SHP77 (cell line): Measurements from ENCODE around the gene BCL11B.

Source experiments
- DNase-seq, 2 experiments: peaks; one replicate each; lab custom pipeline; 2025; lab: John Stamatoyannopoulos, UW

Gene BCL11B

DNA sequence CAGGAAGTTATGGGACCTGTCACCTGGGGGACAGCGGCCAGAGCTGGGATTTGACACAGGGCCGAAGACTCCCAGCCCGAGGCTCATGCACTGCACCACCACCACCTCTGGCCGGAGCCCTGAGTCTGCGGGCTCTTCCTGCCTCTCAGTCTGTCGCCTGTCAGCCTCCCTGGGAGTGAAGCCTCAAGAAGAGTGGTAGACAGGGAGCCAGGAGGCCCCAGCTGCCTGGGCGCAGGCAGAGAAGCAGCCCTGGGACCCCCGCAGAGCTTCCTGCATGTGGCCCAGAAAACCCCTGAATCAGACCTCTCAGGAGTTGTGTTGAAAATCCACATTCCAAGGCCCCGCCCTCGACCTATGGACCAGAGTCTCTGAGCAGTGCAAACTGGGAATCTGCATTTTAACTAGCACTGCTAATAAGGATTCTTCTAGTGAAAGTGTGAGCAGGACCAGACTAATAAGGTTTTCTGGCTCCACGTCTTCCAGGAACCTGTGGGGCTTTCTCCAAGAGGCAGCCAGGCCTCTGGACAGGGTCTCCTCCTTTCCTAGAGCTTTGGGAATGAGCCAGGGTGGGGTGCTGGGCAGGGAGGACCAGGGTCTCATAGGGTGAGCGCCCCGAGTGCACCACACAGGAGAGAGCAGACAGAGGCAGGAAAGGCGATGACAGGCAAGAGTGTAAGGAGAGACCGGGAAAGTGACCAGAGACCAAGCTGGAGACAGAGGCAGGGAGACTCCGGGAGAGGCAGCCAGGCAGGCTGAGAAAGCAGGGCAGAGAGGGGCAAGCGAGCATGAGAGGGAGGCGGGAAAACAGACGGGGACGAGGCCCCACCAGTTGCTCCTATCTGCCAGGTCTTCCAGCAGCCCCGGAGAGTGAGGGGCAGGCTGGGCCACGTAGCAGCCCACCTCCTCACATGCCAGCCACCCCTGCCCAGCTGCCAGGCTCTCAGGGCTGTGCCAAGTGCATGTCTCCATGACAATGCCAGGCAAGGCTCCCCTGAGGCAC is 112.4 kb downstream of the BCL11B start:
- no peak for DNase-seq

DNA sequence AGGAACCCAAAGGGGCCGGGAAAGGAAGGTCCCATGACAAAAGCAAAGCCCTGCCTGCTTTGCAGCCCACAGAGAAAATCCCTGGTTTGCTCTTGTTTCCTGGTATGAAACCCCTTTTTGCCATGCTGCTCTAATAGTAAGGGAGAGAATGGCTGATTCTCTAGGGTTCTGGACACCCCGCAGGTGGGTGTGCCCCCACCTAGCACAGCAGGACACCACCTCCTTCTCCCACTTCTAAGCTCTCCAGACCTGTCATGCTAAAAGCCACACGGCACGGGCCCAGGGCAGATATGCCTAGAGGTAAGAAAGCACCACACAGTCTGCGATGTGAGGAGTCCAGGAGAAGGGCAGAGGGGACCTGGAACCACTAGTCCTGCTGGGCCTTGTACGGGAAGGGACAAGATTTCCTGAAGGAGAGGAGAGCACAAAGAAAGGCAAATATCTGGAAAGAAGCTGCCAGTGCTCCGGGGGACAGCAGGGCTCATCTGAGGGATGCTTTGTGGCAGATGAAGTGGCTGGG is 113.3 kb downstream of the BCL11B start:
- DNase-seq: no peak

DNA sequence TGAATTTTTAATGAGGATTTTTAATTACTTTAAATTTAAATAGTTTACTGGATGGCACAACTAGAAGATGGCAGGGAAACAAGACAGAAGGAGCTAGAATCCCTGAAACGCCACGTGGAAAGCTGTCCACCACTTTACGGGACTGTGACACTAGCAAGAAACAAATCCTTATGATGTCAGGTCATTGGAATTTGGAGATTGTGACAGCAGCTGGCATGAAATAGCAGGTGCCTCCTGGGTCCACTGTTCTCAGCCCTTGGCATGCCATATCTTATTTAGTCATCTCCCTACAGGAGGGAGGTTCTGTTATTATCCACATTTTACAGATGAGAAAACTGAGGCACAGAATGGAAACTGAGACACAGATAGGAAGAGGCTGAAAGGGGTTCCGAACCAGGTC is 113.8 kb downstream of the BCL11B start:
- DNase-seq: no peak

DNA sequence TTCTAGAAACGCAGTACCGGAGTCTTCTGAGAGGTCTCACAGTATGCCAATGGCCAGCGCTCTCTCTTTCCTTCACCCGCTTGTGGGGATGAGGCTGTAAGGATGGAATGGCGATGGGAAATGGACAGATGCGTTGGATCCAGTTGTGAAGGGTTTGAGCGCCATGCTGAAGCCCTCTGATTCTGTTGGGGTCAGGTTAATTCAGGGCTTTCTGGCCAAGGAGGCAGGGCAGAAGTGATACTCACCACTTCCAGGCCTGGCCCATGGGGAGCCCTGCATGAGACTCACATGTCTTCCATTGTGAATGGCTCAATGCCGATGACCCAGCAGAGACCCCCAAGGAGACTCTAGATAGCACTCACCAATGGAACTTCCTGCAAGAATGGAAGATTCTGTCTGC is 114.3 kb downstream of the BCL11B start:
- DNase-seq: no peak

DNA sequence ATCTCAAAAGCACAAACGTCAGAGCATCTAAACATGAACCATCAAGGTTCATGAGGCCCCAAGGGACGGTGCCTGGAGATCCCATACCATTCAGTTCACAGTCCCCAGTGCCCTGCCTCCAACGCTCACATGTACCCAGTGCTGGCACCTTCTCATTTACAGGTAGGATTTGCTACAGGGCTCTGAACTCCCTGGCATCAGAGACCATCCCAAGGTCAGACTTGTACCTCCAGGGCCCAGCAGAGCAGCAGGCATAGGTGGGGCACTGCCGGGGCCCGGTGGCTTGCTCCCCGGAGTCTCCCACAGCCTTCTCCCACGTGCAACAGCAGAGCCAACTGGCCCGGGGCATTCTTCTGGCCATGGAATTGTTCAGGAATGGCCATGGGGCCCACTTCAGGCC is 114.8 kb downstream of the BCL11B start:
- no peak for DNase-seq

DNA sequence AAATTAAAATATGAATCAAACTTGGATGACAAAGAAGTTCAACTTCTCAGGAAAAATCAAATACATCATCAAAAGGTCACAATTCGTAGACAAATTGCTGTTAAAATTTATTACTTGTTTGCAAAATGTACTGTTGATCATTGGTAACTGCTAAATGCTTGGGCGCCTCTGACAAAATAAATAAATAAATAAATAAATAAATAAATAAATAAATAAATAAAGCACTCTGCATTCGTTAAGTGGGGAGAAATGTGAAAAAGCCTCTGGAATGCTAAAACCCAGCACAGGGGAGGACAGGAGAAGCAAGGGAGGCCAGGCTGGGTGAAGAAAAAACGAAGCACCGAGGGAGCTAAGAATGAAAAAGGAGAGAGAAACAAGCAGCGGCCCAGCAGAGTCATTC is 115.2 kb downstream of the BCL11B start:
- DNase-seq: no peak

DNA sequence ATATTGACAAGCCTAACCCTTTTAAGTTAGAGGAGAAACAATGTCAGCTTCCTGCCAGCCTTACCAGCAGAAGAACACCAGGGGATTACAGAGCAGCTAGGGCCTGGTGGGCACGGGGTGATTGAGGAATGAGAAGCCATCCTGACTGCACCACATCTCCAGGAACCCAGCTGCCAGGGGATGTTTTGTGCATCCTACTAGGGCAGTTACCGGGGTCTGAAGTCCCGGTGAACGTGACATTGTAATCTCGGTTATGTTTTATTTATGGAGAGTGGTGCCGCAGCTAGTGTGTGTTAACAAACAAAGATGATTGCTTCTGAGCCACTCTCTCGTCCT is 115.9 kb downstream of the BCL11B start:
- no peak for DNase-seq

DNA sequence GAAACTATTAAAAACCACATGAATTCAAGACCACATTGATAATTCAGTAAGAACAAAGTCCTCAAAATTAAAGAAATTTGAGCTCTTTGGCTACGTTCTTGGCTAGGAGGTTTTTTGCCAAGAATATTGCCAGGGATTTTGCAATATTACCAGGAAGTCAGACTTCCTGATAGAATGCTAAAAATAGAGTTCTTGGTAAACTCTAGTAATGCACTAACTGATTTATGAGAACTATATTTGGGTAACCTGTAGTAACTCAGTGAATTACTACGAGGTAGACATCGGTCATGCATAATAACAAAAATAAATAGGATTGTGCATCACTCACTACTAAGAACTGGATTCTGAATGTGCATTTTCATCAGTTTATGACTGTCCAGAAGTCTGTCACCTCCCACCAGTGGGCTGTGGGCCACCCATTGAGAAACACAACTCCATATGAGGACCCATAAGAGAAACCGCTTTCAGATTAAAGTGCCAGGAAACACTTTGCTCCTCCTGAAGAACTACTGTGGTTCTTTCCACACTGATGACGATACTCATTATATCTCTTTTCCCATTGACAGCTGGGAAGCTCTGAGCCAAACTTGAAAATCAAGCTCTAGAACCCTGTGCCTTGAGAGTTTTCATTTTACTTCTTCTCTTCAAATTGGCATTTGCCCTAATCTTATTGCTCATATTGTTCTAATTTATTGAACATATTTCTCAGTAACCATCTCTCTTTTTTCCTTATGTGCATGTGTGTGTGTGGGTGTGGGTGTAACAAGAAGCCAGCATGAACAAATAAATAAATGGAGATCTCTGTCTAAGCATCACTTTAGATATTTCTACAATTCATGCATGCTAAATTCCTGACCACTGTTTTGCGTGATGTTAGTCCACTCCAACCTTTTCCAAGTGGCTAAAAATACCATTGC is 116.6 kb downstream of the BCL11B start:
- no peak for DNase-seq

DNA sequence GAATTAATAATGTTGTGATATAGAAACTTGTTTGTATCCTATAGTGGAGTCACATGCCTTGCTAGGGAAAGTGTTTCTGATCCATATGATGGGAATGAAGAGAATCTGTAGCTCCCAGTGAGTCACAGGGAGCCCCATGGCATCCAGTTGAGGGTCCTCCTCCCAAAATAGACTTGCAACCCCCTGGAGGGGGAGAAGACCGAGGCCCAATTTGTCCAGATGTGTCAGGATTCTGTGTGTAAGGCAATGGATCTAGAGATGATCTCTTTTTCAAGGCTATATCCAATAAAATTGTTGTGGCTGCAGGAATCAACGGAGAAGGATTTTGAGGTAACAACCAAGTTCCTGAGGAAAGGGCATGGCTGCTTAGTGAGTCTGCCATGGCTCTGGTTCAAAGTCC is 121.8 kb downstream of the BCL11B start:
- DNase-seq: no peak

DNA sequence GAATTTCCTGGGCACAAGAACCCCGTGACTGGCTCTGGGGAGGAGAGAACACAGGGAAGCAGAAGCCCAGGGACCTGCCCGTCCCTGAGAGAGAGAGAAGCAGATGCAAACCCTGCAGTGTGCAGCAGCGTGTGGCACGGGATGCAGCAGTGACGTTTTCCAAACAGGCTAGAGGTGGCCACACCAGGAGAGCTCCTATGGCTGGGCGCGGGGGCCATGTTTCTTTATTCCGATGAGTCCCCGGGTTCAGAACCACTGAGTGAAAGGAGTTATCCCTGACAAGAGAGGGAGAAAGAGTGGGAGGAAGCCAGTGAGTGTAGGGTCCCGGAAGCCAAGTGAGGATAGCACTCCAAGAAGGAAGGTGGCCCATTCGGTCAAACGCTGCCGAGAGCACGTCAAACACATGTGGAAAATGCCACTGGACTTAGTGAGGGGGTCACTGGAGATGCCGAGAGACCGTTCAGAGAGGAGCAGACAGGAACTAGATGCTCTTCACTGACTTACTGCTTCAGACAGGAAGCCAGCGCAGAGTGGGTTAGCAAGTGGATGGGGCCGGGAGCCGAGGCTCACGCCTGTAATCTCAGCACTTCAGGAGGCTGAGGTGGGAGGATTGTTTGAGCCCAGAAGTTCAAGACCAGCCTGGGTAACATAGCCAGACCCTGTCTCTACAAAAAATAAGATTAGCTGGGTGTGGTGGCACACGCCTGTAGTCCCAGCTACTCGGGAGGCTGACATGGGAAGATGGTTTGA is 123.0 kb downstream of the BCL11B start:
- DNase-seq: no peak

DNA sequence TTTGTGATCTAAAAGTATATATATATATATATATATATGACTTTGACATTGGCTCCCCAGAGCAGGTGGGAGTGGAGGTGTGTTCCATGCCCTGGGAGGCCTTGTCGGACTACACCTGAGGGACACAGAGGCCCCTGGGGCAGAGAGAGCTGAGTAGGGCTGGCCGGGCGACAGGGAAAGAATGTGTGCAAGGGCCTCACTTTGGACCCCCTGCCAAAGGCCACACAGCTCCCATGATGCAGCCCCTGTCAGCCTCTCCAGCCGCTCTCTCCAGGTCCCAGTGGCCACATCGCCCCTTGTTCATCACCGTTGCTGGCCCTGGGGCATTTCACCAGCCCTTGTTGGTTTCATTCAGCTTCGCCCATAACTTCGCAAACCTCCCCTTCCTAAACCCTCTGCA is 123.9 kb downstream of the BCL11B start:
- DNase-seq: no peak

DNA sequence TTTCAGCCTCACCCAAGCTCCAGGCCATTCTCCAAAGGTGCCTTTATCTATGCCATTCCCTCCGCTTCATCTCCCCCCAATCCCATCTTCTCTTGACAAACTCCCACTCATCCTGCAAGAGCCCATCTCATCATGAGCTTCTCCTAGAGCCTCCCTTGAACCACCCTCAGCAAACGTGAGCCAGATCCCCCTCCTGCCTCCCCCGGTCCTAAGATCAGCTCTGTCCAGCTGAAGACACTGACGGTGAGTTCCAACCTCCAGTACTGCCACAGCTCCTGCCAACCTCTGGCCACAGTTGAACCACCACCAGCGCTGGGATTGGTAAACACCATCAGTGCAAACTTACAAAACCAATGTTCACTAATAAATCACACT is 124.6 kb downstream of the BCL11B start:
- DNase-seq: no peak

DNA sequence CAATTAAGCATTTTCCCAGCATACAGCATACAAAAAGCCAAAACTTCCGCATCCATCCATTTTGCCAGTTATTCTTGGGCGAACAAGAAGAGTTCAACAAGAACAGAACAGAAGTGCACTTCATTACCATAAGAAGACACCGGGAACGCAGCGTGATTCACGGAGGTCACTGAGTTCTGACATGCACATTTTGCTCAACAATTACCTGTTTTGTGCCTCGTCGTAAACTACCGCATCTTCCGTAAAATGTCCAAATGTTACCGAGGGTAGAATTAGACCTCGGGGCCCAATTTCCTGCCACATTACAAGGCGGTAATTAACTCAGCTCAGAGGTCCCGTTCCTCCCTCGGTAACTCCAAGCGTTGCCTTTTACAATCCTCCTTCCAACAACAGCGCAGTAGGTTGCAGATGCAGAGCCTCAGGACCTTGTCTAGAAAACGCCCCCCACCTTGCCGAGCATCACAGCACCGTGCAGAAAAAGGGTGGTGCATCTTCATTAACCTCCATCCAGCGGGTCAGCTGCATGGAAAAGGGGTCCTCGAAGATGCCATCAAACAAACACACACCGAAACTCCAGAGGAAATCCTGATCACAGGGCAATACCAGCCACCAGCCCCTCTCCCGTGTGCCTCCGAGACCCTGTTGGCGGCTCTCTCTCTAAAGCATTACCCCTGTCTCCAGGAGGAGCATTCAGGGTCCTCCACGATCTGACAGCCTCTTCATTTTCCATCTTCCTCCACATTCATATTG is 125.2 kb downstream of the BCL11B start:
- DNase-seq: no peak

DNA sequence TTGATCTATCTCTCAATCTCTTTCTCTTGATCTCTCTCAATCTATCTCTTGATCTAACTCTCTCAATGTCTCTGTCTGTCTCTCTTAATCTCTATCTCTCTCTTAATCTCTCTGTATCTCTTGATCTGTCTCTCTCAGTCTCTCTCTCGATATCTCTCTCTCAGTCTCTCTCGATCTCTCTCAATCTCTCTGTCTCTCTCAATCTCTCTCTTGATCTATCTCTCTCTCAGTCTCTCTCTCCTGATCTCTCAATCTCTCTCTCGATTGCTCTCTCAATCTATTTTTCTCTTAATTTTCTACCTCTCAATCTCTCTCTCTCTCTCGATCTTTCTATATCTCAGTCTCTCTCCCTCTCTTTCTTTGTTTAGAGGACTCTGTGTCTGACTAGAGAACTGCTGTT is 126.7 kb downstream of the BCL11B start:
- no peak for DNase-seq

DNA sequence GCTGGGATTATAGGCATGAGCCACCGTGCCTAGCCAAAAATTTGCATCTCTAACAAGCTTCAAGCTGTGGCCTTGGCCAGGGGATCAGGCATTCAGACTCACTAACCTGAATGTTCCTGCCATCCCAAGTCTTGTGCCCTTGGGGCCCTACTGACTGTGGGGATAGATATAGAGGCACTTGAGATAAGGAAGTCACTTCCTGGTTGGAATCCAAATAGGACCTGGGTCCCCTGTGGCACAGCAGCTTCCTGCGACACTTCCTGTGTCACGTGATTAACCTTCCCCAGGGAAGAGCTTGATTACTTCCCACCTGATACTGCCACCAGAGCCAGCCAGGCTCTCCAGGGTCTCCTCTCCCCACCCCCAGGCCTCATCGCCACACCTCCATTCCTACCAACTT is 128.2 kb downstream of the BCL11B start:
- no peak for DNase-seq

DNA sequence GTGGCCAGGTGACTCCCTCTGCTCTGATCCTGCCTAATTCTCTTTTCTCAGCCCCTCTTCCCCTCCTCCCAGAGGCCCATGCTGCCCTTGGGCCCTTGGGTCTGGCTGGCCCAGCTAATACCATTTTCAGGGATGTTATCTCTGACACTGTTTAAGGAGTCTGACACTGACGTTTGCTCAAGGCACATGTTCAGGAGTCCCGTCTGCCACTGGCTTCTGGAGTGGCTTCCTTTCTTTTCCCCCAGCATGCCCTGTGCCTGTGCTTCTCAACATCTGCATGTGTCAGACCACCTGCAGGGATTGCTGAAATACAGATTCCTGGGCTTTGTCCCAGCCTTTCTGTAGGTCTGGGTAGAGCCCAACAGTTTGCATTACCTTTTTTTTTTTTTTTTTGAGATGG is 128.9 kb downstream of the BCL11B start:
- DNase-seq: no peak

DNA sequence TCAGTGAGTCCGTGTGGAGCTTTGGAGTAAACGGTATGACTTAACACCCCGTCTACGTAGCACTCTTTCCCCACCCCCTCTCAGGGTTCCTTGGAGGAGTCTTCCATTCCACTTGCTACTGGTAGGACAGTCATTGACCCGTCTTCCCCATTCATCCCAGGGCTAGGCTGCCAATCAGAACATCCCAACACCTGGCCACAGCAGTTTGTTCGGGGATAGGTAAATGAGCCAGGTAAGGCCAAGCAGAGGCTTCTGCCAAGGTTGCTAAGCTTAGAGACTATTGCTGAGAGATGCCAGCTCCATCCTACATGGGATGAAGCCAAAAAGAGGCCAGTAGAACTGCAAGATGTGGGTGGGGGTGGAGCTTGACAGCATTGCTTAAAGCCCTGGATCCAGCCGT is 130.8 kb downstream of the BCL11B start:
- no peak for DNase-seq

DNA sequence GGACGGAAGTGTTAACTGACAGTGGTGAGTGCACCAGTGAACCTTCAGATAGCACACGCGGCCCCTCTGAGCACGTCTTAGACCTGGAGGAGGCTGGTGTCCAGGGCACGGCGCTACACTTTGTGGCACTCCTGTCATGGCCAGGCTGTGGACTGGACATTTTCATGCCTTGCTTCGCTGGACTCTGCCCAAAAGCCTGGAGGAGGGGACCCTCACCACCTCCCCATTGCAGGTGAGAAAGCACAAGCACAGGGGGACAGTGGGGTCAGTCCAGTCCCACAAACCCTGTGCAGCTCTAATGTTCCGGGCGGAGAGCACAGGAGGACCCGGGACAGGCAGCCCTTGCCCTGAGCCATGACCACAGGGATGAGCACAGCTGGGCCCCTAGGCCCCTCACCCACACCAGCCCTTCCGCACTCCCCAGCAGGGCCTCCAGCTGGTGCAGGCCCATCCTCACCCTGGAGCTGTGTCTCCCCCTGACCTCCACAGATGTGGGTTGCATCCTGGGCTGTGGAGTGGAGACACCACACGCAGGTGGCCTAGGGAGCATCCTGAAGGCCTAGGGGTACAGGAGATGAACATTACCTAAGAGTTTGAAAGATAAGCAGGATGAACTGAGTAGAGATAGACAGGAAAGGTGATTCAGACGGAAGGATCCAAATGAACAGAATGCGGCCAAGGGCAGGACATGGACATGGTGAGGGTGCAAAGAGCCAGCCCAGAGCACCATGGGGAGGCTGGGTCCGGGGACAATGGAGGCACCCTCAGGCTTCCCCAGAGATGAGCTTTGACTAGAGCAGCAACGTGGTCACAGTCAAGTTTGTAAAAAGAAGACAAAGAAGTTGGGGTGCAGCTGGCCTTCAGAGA is 132.8 kb downstream of the BCL11B start:
- no peak for DNase-seq

DNA sequence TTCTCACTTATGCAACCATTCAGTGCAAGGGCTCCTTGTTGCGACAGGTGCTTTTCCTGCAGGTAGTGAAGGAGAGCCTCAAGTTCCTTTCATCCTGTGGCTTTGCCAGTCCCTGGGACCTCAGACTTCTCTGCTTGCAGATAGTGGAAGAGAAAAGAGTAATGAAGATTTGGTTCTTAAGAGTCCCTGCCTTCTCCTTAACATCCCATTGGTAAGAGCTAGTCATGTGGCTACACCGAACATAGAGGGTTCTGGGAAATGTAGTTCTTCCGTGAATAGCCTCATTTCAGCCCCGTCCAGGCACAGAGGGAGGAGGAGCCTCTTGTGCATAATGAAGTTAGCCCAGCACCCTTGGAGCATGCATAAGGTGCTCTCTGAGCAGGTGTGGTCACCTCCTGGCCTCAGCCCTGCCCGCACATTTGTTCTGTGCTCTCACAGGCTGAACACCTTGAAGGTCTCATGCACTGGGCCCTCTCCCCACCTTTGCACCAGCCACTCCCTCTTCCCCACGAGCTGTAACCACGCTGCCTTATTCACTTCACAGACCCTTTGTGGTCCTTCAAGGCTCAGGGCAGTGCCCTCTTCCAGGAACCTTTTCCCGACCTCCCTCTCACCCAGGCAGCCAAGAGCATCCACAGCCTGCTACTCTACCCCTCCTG is 134.0 kb downstream of the BCL11B start:
- no peak for DNase-seq
